ENCODE measurements around the gene SMG5. TPM values are rescaled to one million over a fixed set of nuclear protein-coding genes. Genes with fewer than 3 reads are reported as not detected.
"Not testable (repeated sequence)": the region's sequence is repeated elsewhere in the genome, so short reads cannot be mapped to it uniquely, and the experiment has no call there.

Gene SMG5
- total RNA-seq, 1 donor from 2014 or later, result 78.1 TPM

DNA sequence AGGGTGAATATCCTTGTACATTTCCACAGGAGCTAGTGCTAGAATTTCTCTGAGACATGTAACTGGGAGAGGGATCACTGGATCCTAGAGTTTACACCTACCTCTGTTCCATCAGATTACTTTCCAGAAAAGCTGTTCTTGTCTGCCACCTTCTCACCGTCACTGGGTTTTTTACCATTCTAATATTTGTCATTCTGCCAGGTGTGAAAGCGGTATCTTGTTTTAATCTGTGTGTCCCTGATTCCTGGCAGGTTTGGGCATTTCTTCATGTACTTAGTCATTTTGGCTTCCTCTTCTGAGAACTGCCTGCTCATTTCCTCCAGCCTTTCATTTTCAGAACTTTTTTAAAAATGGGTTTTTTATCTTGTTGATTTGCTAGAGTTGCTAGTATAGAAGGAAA is 64.8 kb downstream of the SMG5 start:
- Mint-ChIP-seq H3K27ac (ENCODE audit: unreplicated experiment) (no peak overlapping the region), H3K36me3 (ENCODE audit: unreplicated experiment) (peaks cover 17% of the 10 kb centered on the region), H3K4me3 (ENCODE audit: unreplicated experiment) (no peak overlapping the region), H3K27me3 (ENCODE audit: unreplicated experiment) (no peaks in the 10 kb centered on the region), H3K4me1 (ENCODE audit: unreplicated experiment) (peaks cover 15% of the 10 kb centered on the region), H3K9me3 (ENCODE audit: unreplicated experiment) (no peaks in the 10 kb centered on the region)
- no peak for DNase-seq (ENCODE audit: extremely low spot score, unreplicated experiment)
- TF ChIP-seq, protein P1, sequence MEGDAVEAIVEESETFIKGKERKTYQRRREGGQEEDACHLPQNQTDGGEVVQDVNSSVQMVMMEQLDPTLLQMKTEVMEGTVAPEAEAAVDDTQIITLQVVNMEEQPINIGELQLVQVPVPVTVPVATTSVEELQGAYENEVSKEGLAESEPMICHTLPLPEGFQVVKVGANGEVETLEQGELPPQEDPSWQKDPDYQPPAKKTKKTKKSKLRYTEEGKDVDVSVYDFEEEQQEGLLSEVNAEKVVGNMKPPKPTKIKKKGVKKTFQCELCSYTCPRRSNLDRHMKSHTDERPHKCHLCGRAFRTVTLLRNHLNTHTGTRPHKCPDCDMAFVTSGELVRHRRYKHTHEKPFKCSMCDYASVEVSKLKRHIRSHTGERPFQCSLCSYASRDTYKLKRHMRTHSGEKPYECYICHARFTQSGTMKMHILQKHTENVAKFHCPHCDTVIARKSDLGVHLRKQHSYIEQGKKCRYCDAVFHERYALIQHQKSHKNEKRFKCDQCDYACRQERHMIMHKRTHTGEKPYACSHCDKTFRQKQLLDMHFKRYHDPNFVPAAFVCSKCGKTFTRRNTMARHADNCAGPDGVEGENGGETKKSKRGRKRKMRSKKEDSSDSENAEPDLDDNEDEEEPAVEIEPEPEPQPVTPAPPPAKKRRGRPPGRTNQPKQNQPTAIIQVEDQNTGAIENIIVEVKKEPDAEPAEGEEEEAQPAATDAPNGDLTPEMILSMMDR (IDR thresholded peaks at IDR 0.05), result no peak

GRCh38 chr1:156216361-156217086 is 66.1 kb downstream of the SMG5 start:
- peaks cover 19% of the 10 kb centered on the region for H3K4me1 Mint-ChIP-seq (ENCODE audit: unreplicated experiment)
- H3K9me3 Mint-ChIP-seq (ENCODE audit: unreplicated experiment); H3K4me3 Mint-ChIP-seq (ENCODE audit: unreplicated experiment); H3K27me3 Mint-ChIP-seq (ENCODE audit: unreplicated experiment); DNase-seq (ENCODE audit: extremely low spot score, unreplicated experiment); H3K27ac Mint-ChIP-seq (ENCODE audit: unreplicated experiment): not testable (repeated sequence)
- peaks cover 10% of the 10 kb centered on the region for H3K36me3 Mint-ChIP-seq (ENCODE audit: unreplicated experiment)

DNA sequence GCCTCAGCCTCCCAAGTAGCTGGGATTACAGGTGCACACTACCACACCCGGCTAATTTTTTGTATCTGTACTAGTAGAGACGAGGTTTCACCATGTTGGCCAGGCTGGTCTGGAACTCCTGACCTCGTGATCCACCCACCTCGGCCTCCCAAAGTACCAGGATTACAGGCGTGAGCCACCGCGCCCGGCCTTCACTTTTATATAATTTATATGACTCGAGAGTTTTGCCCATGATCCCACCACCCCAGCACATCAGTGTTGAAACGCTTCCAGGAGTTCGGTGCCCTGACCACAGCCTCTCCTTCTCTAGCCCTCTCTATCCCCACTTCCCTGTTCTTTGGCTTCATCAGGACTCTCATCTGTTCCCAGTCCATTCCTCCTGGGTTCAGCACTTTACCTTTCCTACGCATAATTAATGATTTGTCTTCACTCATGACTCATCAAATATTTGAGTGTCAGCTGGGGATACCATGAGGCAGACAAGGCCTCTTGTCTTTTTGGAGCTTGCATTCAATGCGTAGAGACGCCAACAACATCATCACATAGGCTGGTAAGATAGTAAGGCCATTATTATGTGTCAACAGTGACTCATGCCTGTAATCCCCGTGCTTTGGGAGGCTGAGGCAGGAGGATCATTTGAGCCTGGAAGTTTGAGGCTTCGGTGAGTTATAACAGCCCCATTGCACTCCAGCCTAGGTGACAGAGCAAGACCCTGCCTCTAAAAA is 68.4 kb downstream of the SMG5 start:
- Mint-ChIP-seq H3K4me3 (ENCODE audit: unreplicated experiment) (peak overlapping the region; percentile 70), H3K4me1 (ENCODE audit: unreplicated experiment) (peaks cover 19% of the 10 kb centered on the region), H3K36me3 (ENCODE audit: unreplicated experiment) (peaks cover 8% of the 10 kb centered on the region), H3K9me3 (ENCODE audit: unreplicated experiment) (no peaks in the 10 kb centered on the region), H3K27me3 (ENCODE audit: unreplicated experiment) (no peaks in the 10 kb centered on the region), H3K27ac (ENCODE audit: unreplicated experiment) (peak overlapping the region; percentile 81)
- TF ChIP-seq, protein P1 (IDR thresholded peaks at IDR 0.05), result no peak
- no peak for DNase-seq (ENCODE audit: extremely low spot score, unreplicated experiment)

DNA sequence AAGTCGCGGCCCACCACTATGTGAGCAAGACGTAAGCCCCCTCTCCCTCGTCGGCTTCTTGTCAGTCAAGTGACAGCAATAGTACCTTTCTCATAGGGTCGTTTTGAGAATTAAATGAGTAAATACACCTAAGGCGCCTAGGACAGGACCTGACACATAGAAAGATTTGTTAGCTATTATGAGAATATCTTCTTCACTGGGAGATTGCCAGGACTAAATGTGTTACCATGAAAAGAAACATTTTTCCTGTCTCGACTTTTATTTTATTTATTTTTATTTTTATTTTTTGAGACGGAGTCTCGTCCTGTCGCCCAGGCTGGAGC is 69.0 kb downstream of the SMG5 start:
- Mint-ChIP-seq H3K36me3 (ENCODE audit: unreplicated experiment) (peaks cover 13% of the 10 kb centered on the region), H3K4me1 (ENCODE audit: unreplicated experiment) (peaks cover 19% of the 10 kb centered on the region), H3K9me3 (ENCODE audit: unreplicated experiment) (no peaks in the 10 kb centered on the region), H3K4me3 (ENCODE audit: unreplicated experiment) (peak overlapping the region; percentile 93), H3K27me3 (ENCODE audit: unreplicated experiment) (no peaks in the 10 kb centered on the region), H3K27ac (ENCODE audit: unreplicated experiment) (peak overlapping the region; percentile 99)
- DNase-seq (ENCODE audit: extremely low spot score, unreplicated experiment), result no peak
- TF ChIP-seq, protein P1 (IDR thresholded peaks at IDR 0.05), result no peak

- peak; percentile 98 for DNase-seq (ENCODE audit: extremely low spot score, unreplicated experiment)
- Mint-ChIP-seq H3K4me1 (ENCODE audit: unreplicated experiment) (peaks cover 19% of the 10 kb centered on the region), H3K27me3 (ENCODE audit: unreplicated experiment) (no peaks in the 10 kb centered on the region), H3K9me3 (ENCODE audit: unreplicated experiment) (no peaks in the 10 kb centered on the region), H3K27ac (ENCODE audit: unreplicated experiment) (peak within 1 kb of the TSS; percentile 99), H3K36me3 (ENCODE audit: unreplicated experiment) (peaks cover 15% of the 10 kb centered on the region), H3K4me3 (ENCODE audit: unreplicated experiment) (peak within 1 kb of the TSS; percentile 93)
- TF ChIP-seq, protein P1 (IDR thresholded peaks at IDR 0.05), result no peak
Observed at GRCh38 chr1:156212833-156213643, 69.6 kb downstream of the SMG5 start, which contains the start of gene PMF1. TSS of gene PMF1 (plus strand) at chr1:156213007. CDS start at chr1:156213016, 9 bp downstream.
